Measurements from ENCODE around the gene AACS. TPM values are rescaled to one million over a fixed set of nuclear protein-coding genes. Genes with fewer than 3 reads are reported as not detected.

Gene AACS
- total and polyA plus RNA-seq, 2 of the 8 experiments (the other 6 are each of a cell fraction or from before 2014, with no cell fraction given): 51.9 to 52.4 TPM

GRCh38 chr12:125151284-125151683, 86.0 kb downstream of the AACS start:
- Histone ChIP-seq H3K36me3 (ENCODE audit: control insufficient read depth in 2 of 4, insufficient read depth in 4 of 4, low read length in 3 of 4) (no peaks in the 10 kb centered on the region), H3K4me3 (ENCODE audit: extremely low read depth in 1 of 4, insufficient read depth in 2 of 4, low read depth in 3 of 4, low read length in 4 of 4) (no peak overlapping the region), H4K20me1 (replicated peaks in 1 of 2; ENCODE audit: control insufficient read depth in 1 of 2, insufficient read depth in 2 of 2, low read length in 2 of 2) (no peaks in the 10 kb centered on the region), H3K27me3 (replicated peaks in 1 of 4; ENCODE audit: control insufficient read depth in 3 of 4, extremely low read depth in 1 of 4, insufficient read depth in 3 of 4, low read length in 3 of 4) (no peaks in the 10 kb centered on the region), H3K23me2 (ENCODE audit: low read depth, low read length) (no peaks in the 10 kb centered on the region), H2BK15ac (ENCODE audit: low read length) (no peak overlapping the region), H4K5ac (ENCODE audit: insufficient read length, low read depth, low read length) (no peak overlapping the region), H3K14ac (ENCODE audit: insufficient read length) (no peak overlapping the region), H2BK12ac (ENCODE audit: low read depth, low read length) (no peak overlapping the region), H3K4ac (replicated peaks; ENCODE audit: insufficient read length, low read depth, low read length) (no peak overlapping the region), H3K56ac (replicated peaks; ENCODE audit: insufficient read length, low read depth, low read length) (no peak overlapping the region), H2BK20ac (ENCODE audit: low read length) (no peak overlapping the region), H3K9me3 (ENCODE audit: insufficient read depth in 2 of 2, low read depth in 1 of 2, low read length in 1 of 2) (no peaks in the 10 kb centered on the region), H3K18ac (ENCODE audit: extremely low read depth, low read length) (no peak overlapping the region), H4K8ac (ENCODE audit: extremely low read depth, insufficient read depth, low read length) (no peak overlapping the region), H3K79me1 (ENCODE audit: low read depth, low read length) (no peaks in the 10 kb centered on the region), H3K79me2 (ENCODE audit: control insufficient read depth in 1 of 2, insufficient read depth in 2 of 2, low read length in 2 of 2) (no peaks in the 10 kb centered on the region), H3K4me2 (ENCODE audit: insufficient read depth in 1 of 2, low read depth in 2 of 2, low read length in 2 of 2) (no peak overlapping the region), H2BK5ac (ENCODE audit: low read depth, low read length) (no peak overlapping the region), H3K4me1 (replicated peaks in 1 of 4; ENCODE audit: control insufficient read depth in 3 of 4, insufficient read depth in 4 of 4, low read length in 3 of 4) (no peaks in the 10 kb centered on the region; a peak in 1 of 7 replicates), H3K23ac (ENCODE audit: insufficient read length) (no peak overlapping the region), H3K9ac (replicated peaks in 1 of 4; ENCODE audit: extremely low read depth in 1 of 4, low read depth in 3 of 4, low read length in 3 of 4) (no peak overlapping the region), H2BK120ac (replicated peaks; ENCODE audit: low read depth, low read length) (no peak overlapping the region), H4K91ac (replicated peaks; ENCODE audit: insufficient read length, low read length) (no peak overlapping the region), H3K27ac (ENCODE audit: low read depth, low read length) (no peak overlapping the region), H2AFZ (ENCODE audit: low read length) (no peak overlapping the region; the same call in 1 of the 2 replicates), H2AK5ac (ENCODE audit: low read depth, low read length) (no peak overlapping the region)
- 87% methylated on average over 9 of the region's 9 CpGs; no CpG with 5 or more reads in 1 of the 2 experiments for WGBS, 2 experiments (ENCODE audit: extremely low coverage in 1 of 2, insufficient coverage in 1 of 2, insufficient read length in 1 of 2, insufficient replicate concordance in 2 of 2, low coverage in 1 of 2, low lambda C conversion rate in 2 of 2, missing lambda C conversion rate in 1 of 2)
- FAIRE-seq (peak; percentile 7), DNase-seq (ENCODE audit: low read depth in 1 of 2, low spot score in 2 of 2) (no peak)
- ChIA-PET CTCF (ENCODE audit: partially characterized antibody) (no interaction called here), POLR2A (ENCODE audit: partially characterized antibody) (no interaction called here)
- TF ChIP-seq ATF3 (IDR thresholded peaks at IDR 0.05; ENCODE audit: insufficient read depth, low read depth, low read length): 0 out of 2 replicates have a peak, but pooled peaks have one; percentile 25
- no peak for TF ChIP-seq SAP30 (IDR thresholded peaks at IDR 0.05; ENCODE audit: insufficient read depth, insufficient replicate concordance, low read length)
- no peak for TF ChIP-seq SIX5 (IDR thresholded peaks at IDR 0.05; ENCODE audit: low read depth, low read length)
- TF ChIP-seq ZNF274 (IDR thresholded peaks at IDR 0.05; ENCODE audit: borderline replicate concordance, extremely low read depth, low read length): no peak
- TF ChIP-seq TAF1 (IDR thresholded peaks at IDR 0.05; ENCODE audit: low read depth, low read length): 0 out of 2 replicates have a peak, but pooled peaks have one; percentile 23
- peak; percentile 56; the same call in 1 of the 2 replicates for TF ChIP-seq MAX (IDR thresholded peaks at IDR 0.05)
- no peak for TF ChIP-seq RBBP5 (IDR thresholded peaks at IDR 0.05; ENCODE audit: borderline replicate concordance, low read depth, low read length)
- TF ChIP-seq USF2 (IDR thresholded peaks at IDR 0.05; ENCODE audit: low read length): peak; percentile 82
- peak; percentile 66 for TF ChIP-seq E2F6 (IDR thresholded peaks at IDR 0.05)

Measured in H1 (cell line).